Stimulated activated memory B cell treated with anti-CD40 and anti-IgM and Interleukin-4, amounts not matched to agents 10 μg/mL and 1 μg/mL and 100 μg/mL, for 72 hours (primary cell): ENCODE results near the gene ZDHHC20.
A peak's percentile ranks its signal among the peaks of the same experiment; 100 is the strongest.
"Not testable (repeated sequence)": the region's sequence is repeated elsewhere in the genome, so short reads cannot be mapped to it uniquely, and the experiment has no call there.

Experiments
- ATAC-seq: fragments of 150-1000 bp; cut with Tn5 transposase; 2 replicates; pipeline ENCODE4 v1.10.0; 2021
- H3K27ac Mint-ChIP-seq: one replicate; pipeline ENCODE4 v1.8.0; 2022; ENCODE audit warnings: mild to moderate bottlenecking, mixed read lengths
- H3K27me3 Mint-ChIP-seq: one replicate; pipeline ENCODE4 v1.8.0; 2022; ENCODE audit warnings: mixed read lengths
- H3K36me3 Mint-ChIP-seq: one replicate; pipeline ENCODE4 v1.8.0; 2022; ENCODE audit warnings: mixed read lengths
- H3K4me1 Mint-ChIP-seq: one replicate; pipeline ENCODE4 v1.8.0; 2022; ENCODE audit warnings: mixed read lengths
- H3K4me3 Mint-ChIP-seq: one replicate; pipeline ENCODE4 v1.8.0; 2022; ENCODE audit warnings: mild to moderate bottlenecking, moderate library complexity, mixed read lengths
- H3K9me3 Mint-ChIP-seq: one replicate; pipeline ENCODE4 v1.8.0; 2022; ENCODE audit warnings: mixed read lengths

The ZDHHC20 gene

GRCh38 chr13:21402586-21403307 lies 56.4 kb downstream of the ZDHHC20 start:
- no peaks in the 10 kb centered on the region for H3K9me3 Mint-ChIP-seq
- H3K4me1 Mint-ChIP-seq = no peaks in the 10 kb centered on the region
- H3K27me3 Mint-ChIP-seq = no peaks in the 10 kb centered on the region
- no peak overlapping the region for H3K27ac Mint-ChIP-seq
- no peak for ATAC-seq
- H3K36me3 Mint-ChIP-seq = peaks cover 43% of the 10 kb centered on the region
- no peak overlapping the region for H3K4me3 Mint-ChIP-seq

- peaks cover 45% of the 10 kb centered on the region for H3K36me3 Mint-ChIP-seq
- H3K4me3 Mint-ChIP-seq = no peak overlapping the region
- ATAC-seq = no peak
- H3K27ac Mint-ChIP-seq = no peak overlapping the region
- no peaks in the 10 kb centered on the region for H3K9me3 Mint-ChIP-seq
- H3K27me3 Mint-ChIP-seq = no peaks in the 10 kb centered on the region
- no peaks in the 10 kb centered on the region for H3K4me1 Mint-ChIP-seq
These were observed 59.4 kb downstream of the ZDHHC20 start for GRCh38 chr13:21399741-21400140.

- Mint-ChIP-seq H3K36me3 (peaks cover 44% of the 10 kb centered on the region), H3K27me3 (no peaks in the 10 kb centered on the region), H3K27ac (no peak overlapping the region), H3K4me3 (no peak overlapping the region), H3K4me1 (no peaks in the 10 kb centered on the region), H3K9me3 (no peaks in the 10 kb centered on the region)
- no peak for ATAC-seq
These were observed 63.1 kb downstream of the ZDHHC20 start for GRCh38 chr13:21395953-21396352.

GRCh38 chr13:21389124-21389523 lies 70.0 kb downstream of the ZDHHC20 start:
- Mint-ChIP-seq H3K4me3 (no peak overlapping the region), H3K9me3 (no peaks in the 10 kb centered on the region), H3K36me3 (peaks cover 66% of the 10 kb centered on the region), H3K4me1 (no peaks in the 10 kb centered on the region), H3K27me3 (no peaks in the 10 kb centered on the region), H3K27ac (peak overlapping the region; percentile 1)
- ATAC-seq = no peak

- Mint-ChIP-seq H3K4me1 (no peaks in the 10 kb centered on the region), H3K4me3 (no peak overlapping the region), H3K36me3 (peaks cover 69% of the 10 kb centered on the region), H3K27ac (no peak overlapping the region), H3K27me3 (no peaks in the 10 kb centered on the region), H3K9me3 (no peaks in the 10 kb centered on the region)
- ATAC-seq = no peak
These were observed 73.4 kb downstream of the ZDHHC20 start for GRCh38 chr13:21385710-21386109.

- Mint-ChIP-seq H3K27ac (no peak overlapping the region), H3K4me3 (no peak overlapping the region), H3K27me3 (no peaks in the 10 kb centered on the region), H3K36me3 (peaks cover 49% of the 10 kb centered on the region), H3K4me1 (no peaks in the 10 kb centered on the region), H3K9me3 (no peaks in the 10 kb centered on the region)
- ATAC-seq = no peak
These were observed 76.0 kb downstream of the ZDHHC20 start for GRCh38 chr13:21383090-21383489.

- H3K4me3 Mint-ChIP-seq, H3K27ac Mint-ChIP-seq, ATAC-seq, H3K27me3 Mint-ChIP-seq, H3K9me3 Mint-ChIP-seq, H3K4me1 Mint-ChIP-seq: not testable (repeated sequence)
- peaks cover 35% of the 10 kb centered on the region for H3K36me3 Mint-ChIP-seq
These were observed 81.8 kb downstream of the ZDHHC20 start for GRCh38 chr13:21376998-21377985.

GRCh38 chr13:21372530-21372929 lies 86.6 kb downstream of the ZDHHC20 start:
- Mint-ChIP-seq H3K4me3 (no peak overlapping the region), H3K4me1 (no peaks in the 10 kb centered on the region)

GRCh38 chr13:21371011-21371410 lies 88.1 kb downstream of the ZDHHC20 start:
- Mint-ChIP-seq H3K27ac (no peak overlapping the region), H3K9me3 (no peaks in the 10 kb centered on the region), H3K4me1 (no peaks in the 10 kb centered on the region), H3K36me3 (peaks cover 13% of the 10 kb centered on the region), H3K4me3 (no peak overlapping the region), H3K27me3 (no peaks in the 10 kb centered on the region)
- no peak for ATAC-seq

More at GRCh38 chr13:21372530-21372929, 86.6 kb downstream of the ZDHHC20 start:
- H3K9me3 Mint-ChIP-seq = no peaks in the 10 kb centered on the region
- no peaks in the 10 kb centered on the region for H3K27me3 Mint-ChIP-seq
- H3K36me3 Mint-ChIP-seq = peaks cover 15% of the 10 kb centered on the region
- ATAC-seq = no peak
- no peak overlapping the region for H3K27ac Mint-ChIP-seq

- ATAC-seq = no peak
- Mint-ChIP-seq H3K4me3 (no peak overlapping the region), H3K27ac (no peak overlapping the region), H3K4me1 (no peaks in the 10 kb centered on the region), H3K9me3 (no peaks in the 10 kb centered on the region), H3K36me3 (no peaks in the 10 kb centered on the region), H3K27me3 (no peaks in the 10 kb centered on the region)
These were observed 93.5 kb downstream of the ZDHHC20 start for GRCh38 chr13:21365574-21365973.

- Mint-ChIP-seq H3K9me3 (no peaks in the 10 kb centered on the region), H3K4me1 (no peaks in the 10 kb centered on the region), H3K27me3 (no peaks in the 10 kb centered on the region), H3K36me3 (no peaks in the 10 kb centered on the region), H3K4me3 (no peak overlapping the region), H3K27ac (no peak overlapping the region)
- ATAC-seq = no peak
These were observed 94.2 kb downstream of the ZDHHC20 start for GRCh38 chr13:21364916-21365315.

- no peak for ATAC-seq
- no peak overlapping the region for H3K27ac Mint-ChIP-seq
These were observed 94.7 kb downstream of the ZDHHC20 start for GRCh38 chr13:21364357-21364756.

GRCh38 chr13:21362741-21363140 lies 96.4 kb downstream of the ZDHHC20 start:
- Mint-ChIP-seq H3K4me3 (no peak overlapping the region), H3K36me3 (no peaks in the 10 kb centered on the region), H3K4me1 (no peaks in the 10 kb centered on the region), H3K27me3 (no peaks in the 10 kb centered on the region), H3K27ac (no peak overlapping the region), H3K9me3 (no peaks in the 10 kb centered on the region)
- no peak for ATAC-seq

More at GRCh38 chr13:21364357-21364756, 94.7 kb downstream of the ZDHHC20 start:
- Mint-ChIP-seq H3K36me3 (no peaks in the 10 kb centered on the region), H3K27me3 (no peaks in the 10 kb centered on the region), H3K4me3 (no peak overlapping the region), H3K9me3 (no peaks in the 10 kb centered on the region), H3K4me1 (no peaks in the 10 kb centered on the region)

GRCh38 chr13:21361706-21362105 lies 97.4 kb downstream of the ZDHHC20 start:
- Mint-ChIP-seq H3K27ac (no peak overlapping the region), H3K4me3 (no peak overlapping the region), H3K4me1 (no peaks in the 10 kb centered on the region), H3K27me3 (no peaks in the 10 kb centered on the region), H3K36me3 (no peaks in the 10 kb centered on the region), H3K9me3 (no peaks in the 10 kb centered on the region)
- ATAC-seq = no peak

GRCh38 chr13:21361123-21361522 lies 98.0 kb downstream of the ZDHHC20 start:
- no peaks in the 10 kb centered on the region for H3K27me3 Mint-ChIP-seq

More at GRCh38 chr13:21361123-21361522, 98.0 kb downstream of the ZDHHC20 start:
- H3K36me3 Mint-ChIP-seq = no peaks in the 10 kb centered on the region
- no peak overlapping the region for H3K27ac Mint-ChIP-seq
- ATAC-seq = no peak
- H3K4me3 Mint-ChIP-seq = no peak overlapping the region
- no peaks in the 10 kb centered on the region for H3K9me3 Mint-ChIP-seq
- H3K4me1 Mint-ChIP-seq = no peaks in the 10 kb centered on the region
